Posterior vena cava (tissue), 2 donors: Measurements from ENCODE around the gene PFKFB2. TPM values are rescaled to one million over a fixed set of nuclear protein-coding genes. Genes with fewer than 3 reads are reported as not detected.

ENCODE experiments used
- DNase-seq: peaks from one replicate; pipeline ENCODE4 v3.0.0-alpha.2; 2020; ENCODE audit warnings: low spot score
- intact Hi-C, 2 donors: fragments of 100-400 bp; cut with DNase I; formaldehyde crosslinking; loops; one replicate each; pipeline versions ENCODE4 v1.14.1 to v1.14.2; 2022 to 2023
- total RNA-seq, 2 donors: library from RNA; stranded (reverse); fragmentation: NEBNext Ultra II Directional; extraction: Animal tissue kit (Norgen Biotek cat#: 25700); gene quantifications; one replicate each; pipeline ENCODE4 v1.2.1, GENCODE V29; 2021
- donor health status: DM: yes; HTN: yes; CAD: no.
- donor health status: DM: yes; HTN: yes; CAD: no.

PFKFB2 gene
- total RNA-seq, 2 donors from 2014 or later, result 10.2 to 13.0 TPM

DNA sequence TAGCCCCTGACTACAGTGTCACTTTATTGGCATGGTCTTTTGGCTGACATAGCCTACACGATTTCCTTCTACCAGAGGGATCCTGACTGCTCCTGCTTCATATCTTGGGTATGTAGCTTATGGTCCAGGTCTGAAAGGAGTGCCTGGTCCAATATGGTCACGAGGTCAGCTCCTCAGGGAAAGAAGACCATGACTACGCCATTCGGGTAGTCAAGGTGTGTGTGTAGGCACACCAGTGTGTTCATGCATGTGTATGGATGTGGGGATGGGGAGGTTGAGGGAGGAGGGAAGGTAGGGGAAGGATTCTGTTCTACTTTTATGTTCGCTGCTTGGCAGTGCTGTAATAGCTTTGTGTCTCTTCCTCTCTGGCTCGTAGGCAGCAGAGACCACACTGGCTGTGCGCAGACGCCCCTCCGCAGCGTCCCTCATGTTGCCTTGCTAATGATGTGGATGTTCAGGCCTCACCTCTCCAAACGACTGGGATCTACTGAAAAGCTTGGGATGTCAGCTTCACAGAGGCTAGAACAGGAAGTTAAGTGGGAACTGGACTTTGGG lies 25.6 kb downstream of the PFKFB2 start:
- no peak for DNase-seq
- intact Hi-C loops, result no loop called here

DNA sequence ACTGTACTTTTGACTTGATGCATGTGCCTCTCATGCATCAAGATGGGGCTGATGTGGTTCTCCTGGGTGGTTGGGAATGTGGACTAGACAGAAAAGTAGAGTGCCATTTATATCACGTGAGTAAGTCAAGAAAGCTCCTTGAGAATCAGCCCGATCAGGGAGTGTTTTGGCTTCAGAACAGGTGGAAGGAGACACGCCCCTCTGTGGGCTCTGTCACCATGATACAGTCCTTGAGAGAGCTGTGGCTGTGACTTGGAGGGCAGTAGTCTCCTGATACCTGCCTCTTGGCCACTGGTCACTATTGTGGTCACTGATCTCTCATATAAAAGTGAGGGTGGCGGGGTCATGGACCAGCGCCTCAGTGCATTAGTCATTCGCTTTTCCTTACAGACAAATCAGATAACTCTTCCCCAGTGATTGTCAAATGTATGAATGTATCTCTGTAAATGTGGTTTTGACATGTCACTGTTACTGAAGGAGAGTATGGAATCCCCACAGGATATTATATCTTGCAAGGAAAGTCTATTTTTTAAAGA lies 26.7 kb downstream of the PFKFB2 start:
- intact Hi-C loops, result no loop called here
- DNase-seq, result no peak

DNA sequence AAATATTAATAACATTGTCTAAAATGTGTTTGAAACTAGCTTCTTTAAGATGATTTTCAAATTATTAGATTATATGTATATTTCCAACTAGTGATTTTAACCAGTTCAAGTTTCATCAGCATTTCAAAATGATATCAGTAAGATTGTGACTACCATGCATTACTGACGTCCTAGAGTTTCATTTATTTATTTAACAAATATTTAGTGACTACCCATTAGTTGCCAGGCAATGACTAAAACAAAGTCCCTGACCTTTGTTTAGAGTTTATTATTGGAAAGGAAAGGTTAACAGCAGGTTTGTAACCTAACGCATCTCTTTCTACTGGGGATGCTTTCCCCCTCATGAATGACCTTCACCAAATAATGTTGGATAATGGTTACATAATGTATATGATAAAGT lies 28.0 kb downstream of the PFKFB2 start:
- intact Hi-C loops, result no loop called here

DNA sequence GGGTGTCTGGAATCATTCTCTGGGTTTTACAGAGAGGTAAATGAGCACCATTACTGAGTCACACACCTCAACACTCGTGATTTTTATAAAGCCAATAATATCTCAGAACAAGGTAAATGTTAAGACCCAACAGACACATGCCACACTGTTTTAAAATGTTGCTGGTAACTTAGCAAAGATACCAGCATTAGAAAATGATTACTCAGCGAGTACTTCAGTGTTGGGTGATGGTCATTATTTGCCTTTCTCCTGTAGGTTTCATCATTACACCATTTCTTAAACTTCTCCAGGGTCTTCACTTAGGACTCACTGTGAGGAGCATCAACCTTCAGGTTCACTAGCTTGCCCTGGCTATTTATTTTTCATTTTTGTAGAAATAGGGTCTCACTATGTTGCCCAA lies 28.7 kb downstream of the PFKFB2 start:
- intact Hi-C loops, result no loop called here
- DNase-seq, result no peak

More for the DNA sequence above, 28.0 kb downstream of the PFKFB2 start:
- DNase-seq, result no peak

DNA sequence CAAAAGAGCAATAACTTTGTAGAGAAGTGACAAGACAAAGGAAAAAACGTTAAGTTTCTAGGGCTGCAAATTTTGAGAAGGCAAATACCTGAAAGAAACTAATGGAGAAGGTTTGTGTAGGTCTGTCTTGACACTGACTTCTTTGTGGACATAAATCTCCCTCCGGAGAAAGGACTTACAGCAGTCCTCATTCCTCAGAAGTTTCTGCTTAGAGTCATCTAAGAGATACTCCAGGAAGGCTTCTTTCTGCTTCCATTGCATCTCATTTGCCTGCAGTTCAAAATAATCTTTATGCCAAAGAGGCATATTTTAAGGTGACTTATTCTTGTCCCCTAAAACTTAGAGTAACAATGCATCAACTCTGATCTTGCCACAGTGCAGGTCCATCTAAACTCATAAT lies 31.2 kb downstream of the PFKFB2 start:
- no peak for DNase-seq
- intact Hi-C loops, result no loop called here

DNA sequence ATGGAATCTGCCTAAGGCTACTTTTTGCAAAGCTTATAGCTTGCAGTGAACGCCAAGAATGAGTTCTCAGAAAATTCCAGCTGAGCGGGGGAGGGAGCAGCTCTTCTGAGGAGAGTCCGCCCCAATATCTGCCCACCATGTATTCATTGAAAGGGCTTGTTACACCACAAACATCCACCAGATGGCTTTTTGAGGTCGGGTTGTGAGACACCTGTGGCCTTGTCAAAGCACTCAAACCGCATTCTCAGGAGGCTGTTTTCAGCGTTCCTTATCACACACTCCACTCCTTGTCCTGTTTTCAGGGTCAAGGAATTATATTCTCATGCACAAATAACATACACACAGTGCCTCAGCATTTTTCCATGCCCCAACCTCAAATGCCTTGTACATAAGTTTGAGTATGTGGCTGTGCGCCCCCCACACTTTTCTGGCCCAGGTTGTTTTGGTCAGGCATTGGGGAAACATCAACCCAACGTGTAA lies 31.7 kb downstream of the PFKFB2 start:
- DNase-seq, result no peak
- intact Hi-C loops, result loop anchor here in 1 of 2 donors (5.0 kb wide), 1 partner anchor 323 kb away; no protein-coding TSS in a partner anchor

DNA sequence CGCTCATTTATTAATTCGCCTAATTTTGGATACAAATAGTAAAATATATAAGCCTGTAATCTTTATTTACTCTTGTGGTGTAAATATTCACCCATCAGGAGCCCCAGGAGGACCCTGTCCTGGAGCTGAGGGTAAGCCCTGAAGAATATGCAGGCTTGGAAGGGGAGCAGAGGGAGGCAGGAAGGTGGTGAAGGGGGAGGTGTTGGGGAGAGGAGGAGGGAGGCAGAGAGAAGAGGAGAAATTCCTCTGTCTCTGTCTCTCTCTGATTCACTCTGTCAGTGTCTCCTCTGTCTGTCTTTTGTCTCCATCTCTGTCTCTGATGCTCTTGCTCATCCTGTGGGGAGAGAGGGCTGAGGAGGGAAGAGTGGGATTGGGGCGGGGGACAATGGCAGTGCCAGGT lies 32.8 kb downstream of the PFKFB2 start:
- intact Hi-C loops, result loop anchor here in 1 of 2 donors (5.0 kb wide), 1 partner anchor 321 kb away; no protein-coding TSS in a partner anchor
- DNase-seq, result no peak

DNA sequence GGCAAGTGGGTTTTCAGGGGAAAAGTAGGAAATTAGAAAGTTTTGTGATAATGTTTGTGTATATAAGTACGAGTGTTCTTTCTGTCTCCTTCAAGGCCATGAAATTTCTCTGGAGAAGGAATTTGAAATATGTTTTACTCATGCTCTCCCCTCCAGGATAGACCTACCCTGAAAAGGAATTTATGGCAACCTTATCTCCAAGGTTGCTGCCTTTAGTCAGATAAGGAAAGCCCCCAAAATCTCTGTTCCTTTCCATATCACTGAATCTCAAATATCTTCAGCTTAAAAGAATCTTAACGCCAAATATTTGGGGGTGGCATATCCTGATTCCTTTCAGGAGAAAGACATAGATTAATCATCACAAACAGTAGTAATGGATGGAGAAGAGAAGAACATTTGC lies 35.1 kb downstream of the PFKFB2 start:
- intact Hi-C loops, result loop anchor here in 1 of 2 donors (5.0 kb wide), 1 partner anchor 319 kb away; no protein-coding TSS in a partner anchor
- DNase-seq, result no peak

DNA sequence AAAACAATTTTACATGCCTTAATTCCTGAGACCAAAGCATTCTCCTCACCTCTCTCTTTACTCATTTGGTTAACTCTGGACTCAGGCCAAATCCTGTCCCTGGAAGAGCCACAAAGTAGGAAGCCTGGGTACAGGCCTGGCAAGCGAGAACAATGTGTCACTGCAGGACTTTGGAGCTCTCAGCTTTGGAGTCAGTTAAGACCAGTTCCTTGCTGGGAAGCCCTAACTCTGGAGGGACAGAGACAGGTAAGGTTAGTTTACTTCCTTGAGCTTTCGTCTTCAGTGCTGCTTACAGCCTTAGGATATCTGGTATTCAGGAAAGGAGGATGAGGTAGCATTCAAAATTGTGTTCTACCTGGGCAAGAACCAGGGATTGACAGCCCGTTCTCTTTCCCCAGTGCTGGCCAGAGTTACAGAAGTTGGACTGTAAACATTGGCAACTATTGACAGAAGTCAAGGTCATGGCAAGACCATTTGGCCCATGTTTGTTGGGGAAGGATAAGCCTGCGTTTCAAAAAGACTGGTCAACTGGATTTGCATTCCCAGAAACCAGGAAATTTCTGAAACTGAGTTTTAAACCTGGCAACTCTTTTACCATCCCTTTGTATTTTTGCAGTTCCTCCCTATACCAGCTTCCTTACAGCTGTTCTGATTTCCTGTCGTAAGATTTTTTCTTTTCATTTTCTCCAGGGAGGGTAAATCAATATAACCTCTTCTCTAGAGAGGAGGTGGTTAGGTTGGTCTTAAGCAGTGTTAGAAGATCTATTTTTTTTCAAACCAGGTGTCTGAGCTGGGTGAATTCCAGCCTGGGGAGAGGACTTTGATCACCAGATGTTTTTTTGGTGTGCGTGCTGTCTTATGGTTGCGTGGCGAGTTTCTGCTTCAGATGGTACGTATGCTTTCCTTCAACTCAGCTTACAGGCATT lies 35.9 kb downstream of the PFKFB2 start, which contains the start of gene C4BPB:
Gene C4BPB, plus strand, starts transcription at position 160 of the 926 bp plus-strand sequence. Its CDS starts 672 bp downstream, at position 832.
- intact Hi-C loops, result loop anchor here in 1 of 2 donors (5.0 kb wide), 1 partner anchor 318 kb away; no protein-coding TSS in a partner anchor
- no peak for DNase-seq

DNA sequence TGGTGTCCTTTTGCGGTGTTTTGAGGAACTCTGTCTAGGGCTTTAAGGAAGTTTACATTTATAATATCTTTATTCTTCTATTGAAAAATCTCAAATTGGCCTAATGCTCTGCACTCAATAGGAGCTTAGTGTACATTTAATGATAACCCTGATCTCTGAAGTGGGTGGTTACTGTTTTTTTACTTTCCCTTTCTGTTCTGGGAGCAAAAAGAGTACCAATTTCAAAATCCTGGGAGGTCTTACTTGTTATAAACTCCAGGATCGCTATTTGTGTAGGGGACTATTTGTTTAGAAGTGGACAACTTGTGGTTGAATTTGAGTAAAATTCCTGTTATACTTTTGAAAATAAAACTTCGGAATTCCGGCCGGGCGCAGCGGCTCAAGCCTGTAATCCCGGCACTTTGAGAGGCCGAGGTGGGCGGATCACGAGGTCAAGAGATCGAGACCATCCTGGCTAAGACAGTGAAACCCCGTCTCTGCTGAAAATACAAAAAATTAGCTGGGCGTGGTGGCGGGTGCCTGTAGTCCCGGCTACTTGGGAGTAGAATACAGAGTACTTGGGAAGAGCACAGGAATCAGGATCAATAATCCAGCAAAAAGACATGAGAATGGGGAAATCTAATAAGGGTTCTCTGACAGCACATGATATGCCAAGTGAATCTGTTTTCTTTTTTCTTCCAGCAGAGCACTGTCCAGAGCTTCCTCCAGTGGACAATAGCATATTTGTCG lies 36.7 kb downstream of the PFKFB2 start:
- intact Hi-C loops, result loop anchor here in 1 of 2 donors (5.0 kb wide), 1 partner anchor 318 kb away; no protein-coding TSS in a partner anchor
- DNase-seq, result no peak

DNA sequence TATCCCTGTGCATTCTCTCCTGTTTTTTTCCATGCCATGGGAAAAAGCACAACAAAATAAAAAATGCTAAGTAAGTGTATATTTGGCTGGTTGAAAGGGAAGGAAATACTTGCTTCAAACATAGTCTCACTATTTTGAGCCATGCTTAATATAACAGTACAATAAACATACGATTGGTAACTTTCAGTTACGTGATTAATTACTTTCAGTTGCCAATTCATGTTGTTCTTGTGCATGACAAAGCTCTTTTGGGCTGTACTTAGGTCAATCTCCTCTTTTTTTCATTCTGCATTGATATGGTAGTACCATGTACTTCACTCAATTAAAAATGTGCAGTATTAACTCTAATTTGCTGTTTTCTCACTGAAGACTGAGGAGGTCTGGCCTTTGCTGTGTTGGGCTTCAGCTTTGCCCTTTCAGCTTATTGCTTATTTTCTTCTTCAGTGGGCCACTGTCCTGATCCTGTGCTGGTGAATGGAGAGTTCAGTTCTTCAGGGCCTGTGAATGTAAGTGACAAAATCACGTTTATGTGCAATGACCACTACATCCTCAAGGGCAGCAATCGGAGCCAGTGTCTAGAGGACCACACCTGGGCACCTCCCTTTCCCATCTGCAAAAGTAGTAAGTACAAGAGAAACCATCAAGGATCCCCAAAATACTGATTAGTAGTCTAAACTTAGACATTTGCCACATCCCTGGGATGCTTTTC lies 38.3 kb downstream of the PFKFB2 start:
- intact Hi-C loops, result no loop called here
- no peak for DNase-seq

DNA sequence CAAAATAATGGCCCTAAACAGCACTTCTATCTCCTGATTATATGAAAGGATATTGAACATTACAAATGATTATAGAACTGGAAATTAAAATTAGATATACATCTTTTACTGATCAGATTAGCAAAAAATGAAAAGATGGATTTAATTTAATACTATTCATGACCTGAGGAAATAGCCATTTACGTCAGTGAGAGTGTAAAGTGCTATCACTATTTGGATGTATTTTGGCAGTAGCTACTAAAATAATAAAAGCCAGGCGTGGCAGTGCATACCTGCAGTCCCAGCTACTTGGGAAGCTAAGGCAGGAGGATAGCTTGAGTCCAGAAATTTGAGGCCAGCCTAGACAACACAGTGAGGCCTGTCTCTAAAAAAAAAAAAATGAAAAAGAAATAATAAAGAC lies 40.9 kb downstream of the PFKFB2 start:
- DNase-seq, result no peak
- intact Hi-C loops, result no loop called here

DNA sequence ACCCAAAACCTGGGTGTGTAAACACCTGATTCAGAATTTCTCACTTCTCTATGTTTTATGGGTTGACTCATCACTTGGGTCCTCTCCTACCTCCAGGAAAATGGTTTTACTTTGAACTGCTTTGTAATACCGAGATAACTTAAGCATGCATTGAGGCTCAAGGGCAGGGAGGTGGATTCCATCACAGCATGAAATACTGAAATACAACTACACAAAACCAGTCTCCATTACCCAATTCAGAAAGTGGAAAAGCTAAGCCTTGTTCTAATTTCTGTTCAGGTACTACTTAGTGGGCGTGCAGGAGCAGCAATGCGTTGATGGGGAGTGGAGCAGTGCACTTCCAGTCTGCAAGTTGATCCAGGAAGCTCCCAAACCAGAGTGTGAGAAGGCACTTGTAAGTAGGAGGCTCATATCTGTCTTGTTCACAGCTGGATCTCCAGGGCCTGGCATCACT lies 44.8 kb downstream of the PFKFB2 start:
- no peak for DNase-seq
- intact Hi-C loops, result no loop called here

DNA sequence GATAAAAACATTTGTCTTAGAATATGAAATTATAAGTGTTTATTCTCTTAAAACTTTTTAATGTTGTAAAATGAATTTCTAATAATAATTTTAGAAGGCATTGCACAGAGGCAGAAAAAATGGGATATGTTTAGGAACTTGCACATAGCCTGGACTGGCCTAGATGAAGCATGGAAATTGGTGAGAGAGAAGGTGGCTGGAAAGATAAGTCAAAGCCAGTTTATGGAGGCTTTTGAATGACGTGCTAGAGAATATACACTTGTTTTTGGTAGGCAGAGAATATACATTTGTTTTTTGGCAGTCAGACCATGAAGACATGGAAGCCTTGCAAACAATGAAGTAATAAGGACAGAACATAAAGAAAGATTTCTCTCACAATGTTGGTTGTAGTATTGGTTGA lies 48.6 kb downstream of the PFKFB2 start:
- DNase-seq, result no peak
- intact Hi-C loops, result no loop called here

DNA sequence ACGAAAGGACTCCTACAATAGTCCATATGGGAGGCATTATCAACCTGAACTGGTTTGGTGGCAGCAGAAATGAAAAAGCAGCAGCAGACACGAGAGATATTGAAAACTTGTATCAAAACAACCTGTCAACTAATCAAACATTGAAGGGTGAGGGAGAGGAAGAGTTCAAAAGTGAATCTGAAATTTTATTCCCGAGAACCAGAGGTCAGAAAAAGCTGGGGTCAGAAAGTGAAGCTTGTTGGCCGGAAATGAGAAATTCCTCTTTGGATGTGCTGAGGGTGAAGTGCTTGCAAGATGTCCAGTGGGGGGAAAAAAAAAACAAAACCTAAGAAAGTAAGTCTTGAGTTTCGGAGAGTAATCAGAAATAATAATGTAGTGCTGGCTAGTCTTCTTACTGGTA lies 49.1 kb downstream of the PFKFB2 start:
- intact Hi-C loops, result no loop called here
- no peak for DNase-seq

DNA sequence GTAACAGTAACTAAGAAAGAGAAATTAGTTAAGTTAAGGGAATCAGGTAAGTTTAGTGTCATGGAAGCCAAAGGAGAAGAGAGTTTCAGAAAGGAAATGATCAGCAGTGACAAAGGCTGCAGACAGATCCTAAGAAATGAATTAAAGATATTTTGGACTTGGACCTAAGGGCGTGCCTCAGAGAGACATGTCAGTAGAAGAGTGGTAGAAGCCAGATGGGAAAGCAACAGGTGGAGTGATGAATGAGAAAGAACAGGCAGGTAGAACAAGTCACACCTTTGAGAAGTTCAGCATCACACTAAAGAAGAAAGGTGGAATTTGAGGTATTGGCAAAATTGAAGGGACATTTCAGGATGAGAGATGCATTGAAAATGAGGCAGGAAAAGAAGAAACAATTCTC lies 49.6 kb downstream of the PFKFB2 start:
- DNase-seq, result no peak
- intact Hi-C loops, result no loop called here

DNA sequence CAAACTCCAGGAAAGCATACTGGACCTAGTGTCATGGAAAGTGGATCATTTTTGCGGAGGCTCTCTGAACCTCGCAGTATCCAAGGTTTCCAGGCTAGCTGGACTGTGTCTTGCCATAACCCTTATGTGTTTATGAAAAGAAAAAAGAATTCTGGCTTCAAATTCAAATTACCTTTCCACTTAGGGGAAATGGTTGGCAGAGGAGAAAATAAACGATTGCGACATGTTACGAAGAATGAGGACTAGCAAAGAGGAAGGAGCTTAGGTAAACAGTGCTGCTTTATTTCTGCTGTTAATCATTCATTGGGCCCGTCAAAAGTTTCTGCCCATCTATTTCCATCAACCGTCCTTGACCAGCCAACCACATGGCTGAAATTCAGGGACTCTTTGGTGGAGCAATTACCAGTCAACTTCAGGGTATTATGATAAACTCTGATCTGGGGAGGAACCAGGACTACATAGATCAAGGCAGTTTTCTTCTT lies 50.9 kb downstream of the PFKFB2 start, which contains the start of gene C4BPA:
Gene C4BPA, plus strand, starts transcription at position 342 of the 482 bp plus-strand sequence. CDS start 8,793 bp downstream, outside the sequence.
- no peak for DNase-seq
- intact Hi-C loops, result no loop called here

DNA sequence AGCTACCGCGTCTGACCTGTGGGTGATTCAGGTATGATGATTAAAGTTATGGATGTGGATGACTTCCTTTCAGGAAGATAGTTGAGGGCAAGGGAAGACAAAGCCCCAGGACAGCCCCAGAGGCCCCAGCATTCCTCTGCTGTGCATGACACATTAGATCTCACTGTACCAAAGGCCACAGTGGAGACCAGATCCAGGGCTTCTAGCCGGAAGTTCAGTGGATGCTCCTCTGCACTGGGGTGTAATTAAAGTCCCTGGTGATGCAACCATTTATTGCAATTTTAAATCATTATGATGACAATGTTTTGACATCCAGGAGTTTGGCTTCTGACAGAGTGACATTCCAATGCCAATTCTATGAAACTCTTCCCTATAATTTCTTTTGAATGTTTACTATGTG lies 55.9 kb downstream of the PFKFB2 start:
- intact Hi-C loops, result no loop called here
- no peak for DNase-seq
